ENCODE data around the gene NHS.

NHS gene

GRCh38 chrX:17374619-17375366, at the start of gene NHS:
Gene NHS, plus strand, starts transcription at chrX:17375200. Its CDS starts 558 bp downstream, at chrX:17375758.
- no peak for DNase-seq (ENCODE audit: low read depth in 2 of 2)

GRCh38 chrX:17328837-17329236, 46.2 kb upstream of the NHS start:
- DNase-seq (ENCODE audit: low read depth in 2 of 2), result no peak

GRCh38 chrX:17336377-17336776, 38.6 kb upstream of the NHS start:
- no peak for DNase-seq (ENCODE audit: low read depth in 2 of 2)

- DNase-seq (ENCODE audit: low read depth in 2 of 2), result no peak
These were observed 19.0 kb upstream of the NHS start for GRCh38 chrX:17355976-17356375.

- DNase-seq (ENCODE audit: low read depth in 2 of 2), result no peak
These were observed 15.5 kb upstream of the NHS start for GRCh38 chrX:17359500-17359899.

GRCh38 chrX:17361620-17362019, 13.4 kb upstream of the NHS start:
- DNase-seq (ENCODE audit: low read depth in 2 of 2), result no peak

- DNase-seq (ENCODE audit: low read depth in 2 of 2), result no peak
These were observed 7.0 kb upstream of the NHS start for GRCh38 chrX:17368002-17368401.

GRCh38 chrX:17369309-17369708, 5.7 kb upstream of the NHS start:
- DNase-seq (ENCODE audit: low read depth in 2 of 2), result no peak

- DNase-seq (ENCODE audit: low read depth in 2 of 2), result no peak
These were observed 4.8 kb upstream of the NHS start for GRCh38 chrX:17370191-17370590.

- no peak for DNase-seq (ENCODE audit: low read depth in 2 of 2)
These were observed 2.9 kb upstream of the NHS start for GRCh38 chrX:17372052-17372451.

GRCh38 chrX:17373337-17373736, 1.7 kb upstream of the NHS start:
- no peak for DNase-seq (ENCODE audit: low read depth in 2 of 2)

GRCh38 chrX:17375367-17375636, 302 bp downstream of the NHS start:
- no peak for DNase-seq (ENCODE audit: low read depth in 2 of 2)

GRCh38 chrX:17375637-17376430, 834 bp downstream of the NHS start:
- no peak for DNase-seq (ENCODE audit: low read depth in 2 of 2)

- no peak for DNase-seq (ENCODE audit: low read depth in 2 of 2)
These were observed 1.6 kb downstream of the NHS start for GRCh38 chrX:17376431-17377077.

GRCh38 chrX:17377091-17377717, 2.2 kb downstream of the NHS start:
- DNase-seq (ENCODE audit: low read depth in 2 of 2), result no peak

GRCh38 chrX:17377795-17378194, 2.8 kb downstream of the NHS start:
- no peak for DNase-seq (ENCODE audit: low read depth in 2 of 2)

GRCh38 chrX:17380221-17380620, 5.2 kb downstream of the NHS start:
- no peak for DNase-seq (ENCODE audit: low read depth in 2 of 2)

GRCh38 chrX:17390419-17390850, 15.4 kb downstream of the NHS start:
- no peak for DNase-seq (ENCODE audit: low read depth in 2 of 2)

- no peak for DNase-seq (ENCODE audit: low read depth in 2 of 2)
These were observed 20.2 kb downstream of the NHS start for GRCh38 chrX:17395154-17395553.

GRCh38 chrX:17397074-17397473, 22.1 kb downstream of the NHS start:
- DNase-seq (ENCODE audit: low read depth in 2 of 2), result no peak

GRCh38 chrX:17403189-17403691, 28.2 kb downstream of the NHS start:
- DNase-seq (ENCODE audit: low read depth in 2 of 2), result no peak

- no peak for DNase-seq (ENCODE audit: low read depth in 2 of 2)
These were observed 29.0 kb downstream of the NHS start for GRCh38 chrX:17403972-17404371.

All from stimulated activated CD8-positive, alpha-beta memory T cell treated with anti-CD3 and anti-CD28 coated beads, Interleukin-2, amount 100 ng/mL, for 1 hour (primary cell).